GM21529 (cell line): Measurements from ENCODE around the gene OXSR1.
"Not testable (repeated sequence)": the region's sequence is repeated elsewhere in the genome, so short reads cannot be mapped to it uniquely, and the experiment has no call there.

ENCODE experiments used
- ATAC-seq: cut with Tn5 transposase; IDR thresholded peaks from one replicate; pipeline ENCODE4 v1.9.1; 2021; ENCODE audit not compliant: unreplicated experiment

OXSR1 gene

GRCh38 chr3:38141173-38141951 is 24.0 kb upstream of the OXSR1 start:
- no peak for ATAC-seq

DNA sequence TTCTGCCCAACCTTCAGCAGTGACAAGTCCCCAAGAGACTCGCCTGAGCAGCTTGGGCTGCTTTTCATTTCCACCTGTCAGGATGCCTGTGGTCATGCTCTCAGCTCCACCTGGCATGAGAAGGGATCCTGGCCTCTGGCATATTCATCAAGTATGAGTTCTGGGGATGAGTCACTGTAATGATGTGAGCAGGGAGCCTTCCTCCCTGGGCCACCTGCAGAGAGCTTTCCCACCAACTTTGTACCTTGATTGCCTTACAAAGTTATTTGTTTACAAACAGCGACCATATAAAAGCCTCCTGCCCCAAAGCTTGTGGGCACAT is 23.4 kb upstream of the OXSR1 start:
- ATAC-seq, result no peak

GRCh38 chr3:38142959-38143358 is 22.4 kb upstream of the OXSR1 start:
- ATAC-seq, result no peak

DNA sequence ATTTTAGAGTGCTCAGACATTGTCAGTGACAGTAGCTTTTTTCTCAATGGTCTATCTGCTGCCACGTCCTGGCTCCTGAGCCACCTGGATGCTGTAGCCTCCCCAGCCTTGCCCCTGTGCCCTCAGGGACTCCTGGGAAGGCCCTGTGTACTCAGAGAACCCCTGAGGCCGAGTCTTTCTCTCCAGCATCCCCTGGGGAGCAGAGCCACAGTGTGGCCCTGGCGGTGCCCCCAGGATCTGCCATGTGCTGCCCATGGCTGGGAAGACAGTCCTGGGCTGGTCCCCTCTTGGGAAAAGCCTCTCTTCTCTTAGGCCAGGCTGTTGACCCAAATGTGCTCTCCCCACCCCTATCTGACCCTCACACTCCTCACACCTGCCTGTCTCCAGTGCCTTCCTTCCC is 21.8 kb upstream of the OXSR1 start:
- no peak for ATAC-seq

- ATAC-seq, result no peak
Measured at GRCh38 chr3:38146504-38146903, 18.8 kb upstream of the OXSR1 start.

- ATAC-seq, result no peak
Measured at GRCh38 chr3:38147421-38147820, 17.9 kb upstream of the OXSR1 start.

DNA sequence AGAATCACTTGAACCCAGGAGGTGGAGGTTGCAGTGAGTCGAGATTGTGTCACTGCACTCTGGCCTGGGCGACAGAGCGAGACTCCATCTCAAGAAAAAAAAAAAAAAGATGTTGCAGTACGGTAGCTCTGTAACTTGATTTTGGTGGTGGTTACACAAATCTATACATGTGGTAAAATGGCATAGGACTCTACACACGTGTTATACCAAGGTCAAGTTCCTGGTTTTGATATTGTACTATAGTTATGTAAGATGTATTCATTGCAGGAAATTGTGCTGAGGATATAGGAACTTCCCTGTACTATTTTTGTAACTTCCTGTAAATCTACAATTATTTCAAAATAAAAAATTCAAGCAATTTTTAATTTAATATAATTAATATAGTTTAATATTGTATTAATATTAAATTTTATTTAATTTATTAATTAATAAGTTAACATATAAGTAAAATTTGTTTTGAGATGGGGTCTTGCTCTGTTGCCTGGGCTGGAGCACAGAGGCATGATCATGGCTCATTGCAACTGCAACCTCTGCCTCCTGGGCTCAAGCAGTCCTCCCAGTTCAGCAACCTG is 16.9 kb upstream of the OXSR1 start:
- no peak for ATAC-seq

GRCh38 chr3:38149708-38150107 is 15.6 kb upstream of the OXSR1 start:
- no peak for ATAC-seq

DNA sequence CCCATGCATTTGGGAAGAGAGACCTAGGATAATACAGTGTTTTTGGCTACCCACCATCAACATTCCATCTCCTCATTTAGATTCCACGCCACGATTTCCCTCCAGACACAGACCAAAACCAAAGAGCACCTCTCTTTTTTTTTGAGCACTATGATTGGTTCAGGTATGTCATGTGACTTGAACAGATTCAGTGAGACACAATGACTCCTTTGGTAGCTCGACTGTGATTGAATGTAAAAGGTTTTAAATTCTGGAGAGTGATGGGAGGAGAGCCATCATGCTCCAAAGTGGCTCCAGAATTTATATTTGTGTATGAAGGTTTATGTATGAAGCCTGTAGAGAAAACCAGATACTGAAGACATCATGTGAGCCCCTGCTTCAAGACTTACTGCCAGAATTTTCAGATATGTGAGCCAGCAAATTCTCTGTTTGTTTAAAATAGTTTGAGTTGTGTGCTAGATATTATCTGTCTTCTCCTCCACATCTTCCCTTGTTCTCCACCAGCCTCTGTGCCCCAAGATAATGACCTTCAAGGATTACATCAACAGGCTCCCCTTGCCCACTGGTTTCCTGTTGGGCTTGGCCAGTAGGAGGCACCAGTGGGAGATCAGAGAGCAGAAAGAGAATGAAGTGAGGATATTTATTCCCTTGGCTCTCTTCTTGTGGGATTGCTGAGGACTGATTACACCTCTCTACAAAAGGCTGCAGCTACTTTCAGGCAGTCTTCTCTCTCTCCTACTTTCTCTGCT is 14.4 kb upstream of the OXSR1 start:
- no peak for ATAC-seq

GRCh38 chr3:38151667-38152265 is 13.6 kb upstream of the OXSR1 start:
- no peak for ATAC-seq

- ATAC-seq, result no peak
Measured at GRCh38 chr3:38152609-38153008, 12.7 kb upstream of the OXSR1 start.

DNA sequence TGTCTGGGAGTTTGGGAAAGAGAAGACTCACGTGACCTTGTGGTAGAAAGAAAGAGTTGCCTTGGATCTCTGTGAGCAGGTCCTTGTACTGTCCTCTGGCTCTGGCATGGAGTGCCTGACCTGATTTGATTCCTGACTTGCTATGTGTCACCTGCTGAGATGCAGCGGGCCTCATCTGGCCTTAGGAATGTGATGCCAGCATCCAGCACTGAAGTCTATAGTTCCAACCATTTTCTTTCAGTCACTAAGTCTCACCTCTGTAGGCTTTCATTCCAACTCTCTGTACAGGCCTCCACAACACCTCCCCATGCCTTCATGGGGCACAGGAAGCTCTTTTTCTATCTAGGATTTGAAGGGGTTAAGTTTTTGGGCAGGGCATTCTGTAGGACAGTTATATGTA is 12.1 kb upstream of the OXSR1 start:
- no peak for ATAC-seq

GRCh38 chr3:38154033-38154494 is 11.3 kb upstream of the OXSR1 start:
- no peak for ATAC-seq

DNA sequence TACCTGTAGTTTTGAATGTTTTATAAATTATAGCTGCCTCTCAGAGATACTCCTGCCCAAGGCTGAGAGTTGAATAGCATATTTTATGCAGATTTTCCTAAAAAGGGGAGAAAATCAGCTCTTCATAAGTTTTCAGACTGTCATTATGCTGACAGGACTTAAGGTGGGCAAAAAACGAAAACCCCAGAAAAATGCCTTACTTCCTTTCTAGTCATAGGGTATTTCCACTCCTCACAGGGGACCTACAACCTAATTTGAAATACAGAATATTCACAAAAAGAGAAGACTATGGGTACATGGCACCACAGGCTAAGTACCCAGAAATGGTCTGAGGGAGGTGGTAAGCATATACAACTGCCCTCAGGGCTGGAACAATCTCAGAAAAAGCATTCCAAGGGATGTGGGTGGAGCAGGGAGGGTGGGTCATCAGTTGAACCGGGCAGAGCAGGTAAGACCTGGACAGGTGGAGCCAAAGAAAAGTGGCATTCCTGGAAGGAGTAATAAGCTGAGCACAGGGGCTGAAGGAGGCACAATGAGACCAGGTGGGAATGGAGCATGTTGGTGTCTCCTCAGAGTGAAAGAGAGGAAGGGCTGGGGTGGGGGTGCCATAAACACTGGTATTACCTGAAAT is 10.6 kb upstream of the OXSR1 start:
- ATAC-seq, result peak; percentile 44

DNA sequence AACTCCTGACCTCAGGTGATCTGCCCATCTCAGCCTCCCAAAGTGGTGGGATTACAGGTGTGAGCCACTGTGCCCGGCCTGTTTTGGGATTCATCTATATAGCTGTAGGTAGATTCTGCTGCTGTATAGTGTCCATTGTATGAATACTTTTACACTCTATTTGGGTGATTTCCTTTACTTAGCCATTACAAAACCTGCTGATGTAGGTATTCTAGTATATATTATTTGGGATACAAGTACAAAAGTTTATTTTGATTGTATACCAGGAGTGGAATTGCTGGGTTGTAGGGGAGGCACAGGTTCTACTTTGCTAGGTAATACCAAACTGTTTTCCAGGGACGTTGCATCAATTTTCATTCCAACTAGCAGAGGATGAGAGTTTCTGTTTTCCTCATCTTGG is 9.5 kb upstream of the OXSR1 start:
- ATAC-seq, result no peak

DNA sequence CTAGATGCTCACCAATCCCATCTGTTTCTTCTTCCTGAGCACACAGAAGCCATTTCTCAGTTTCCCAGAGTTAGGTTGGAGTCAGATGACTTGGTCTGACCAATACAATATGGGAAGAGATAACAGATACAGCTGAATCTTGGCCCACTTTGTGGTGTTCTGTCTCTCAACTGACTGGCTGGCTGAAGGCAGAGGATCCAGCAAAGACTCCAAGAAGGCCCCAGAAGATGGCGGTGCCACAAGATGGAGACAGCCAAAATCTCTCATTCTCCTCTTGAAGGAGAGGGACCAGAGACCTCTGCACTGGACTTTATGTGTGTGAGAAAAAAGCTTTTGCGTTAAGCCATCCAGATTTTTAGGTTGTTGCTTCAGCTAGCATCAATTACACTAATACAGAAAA is 8.2 kb upstream of the OXSR1 start:
- ATAC-seq, result no peak

DNA sequence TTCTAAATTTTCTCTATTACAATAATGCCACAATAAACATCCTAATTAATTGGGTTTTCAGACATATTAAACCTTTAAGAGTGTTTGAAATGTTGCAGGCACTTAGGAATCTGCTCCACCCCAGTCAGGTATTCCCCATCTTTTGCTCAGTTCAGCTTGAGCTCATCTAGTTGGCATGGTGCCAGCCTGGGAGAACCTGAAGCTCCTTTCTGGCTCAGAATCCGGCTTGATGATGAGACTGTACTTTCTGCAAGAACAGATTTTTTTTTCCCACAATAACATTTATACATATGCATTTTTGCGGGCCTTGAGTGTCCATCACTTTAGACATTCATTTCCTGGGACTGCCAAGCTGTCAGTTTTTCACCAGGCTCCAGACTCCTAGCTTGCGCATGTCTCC is 7.7 kb upstream of the OXSR1 start:
- ATAC-seq, result no peak

DNA sequence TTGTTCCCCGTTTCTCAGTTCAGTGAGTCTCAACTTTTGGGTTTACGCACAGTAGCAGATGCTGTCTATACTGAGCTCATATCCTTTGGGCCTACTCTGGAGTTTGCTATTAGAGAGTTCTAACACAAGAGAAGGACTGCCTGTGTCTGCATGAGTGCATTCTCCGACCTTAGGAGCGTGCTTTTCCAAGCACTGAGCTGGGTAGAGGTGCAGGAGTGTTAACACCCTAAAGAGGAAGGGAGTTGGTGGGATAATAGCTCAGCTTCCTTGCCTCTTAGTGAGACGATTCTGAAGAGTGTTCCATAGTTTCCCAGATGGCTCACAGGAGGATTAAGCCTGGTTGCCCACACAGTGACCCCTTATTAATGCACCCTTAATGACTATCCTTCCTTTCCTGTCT is 6.9 kb upstream of the OXSR1 start:
- ATAC-seq, result no peak

DNA sequence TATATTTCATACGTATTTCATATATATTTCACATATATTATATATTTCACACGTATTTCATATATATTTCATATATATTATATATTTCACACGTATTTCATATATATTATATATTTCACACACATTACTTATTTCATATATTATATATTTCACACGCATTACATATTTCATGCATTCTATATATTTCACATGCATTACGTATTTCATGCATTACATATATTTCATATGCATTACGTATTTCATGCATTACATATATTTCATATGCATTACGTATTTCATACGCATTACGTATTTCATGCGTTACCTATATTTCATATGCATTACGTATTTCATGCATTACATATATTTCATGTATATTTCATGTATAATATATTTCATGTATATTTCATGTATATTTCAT is 4.6 kb upstream of the OXSR1 start:
- not testable (repeated sequence) for ATAC-seq

DNA sequence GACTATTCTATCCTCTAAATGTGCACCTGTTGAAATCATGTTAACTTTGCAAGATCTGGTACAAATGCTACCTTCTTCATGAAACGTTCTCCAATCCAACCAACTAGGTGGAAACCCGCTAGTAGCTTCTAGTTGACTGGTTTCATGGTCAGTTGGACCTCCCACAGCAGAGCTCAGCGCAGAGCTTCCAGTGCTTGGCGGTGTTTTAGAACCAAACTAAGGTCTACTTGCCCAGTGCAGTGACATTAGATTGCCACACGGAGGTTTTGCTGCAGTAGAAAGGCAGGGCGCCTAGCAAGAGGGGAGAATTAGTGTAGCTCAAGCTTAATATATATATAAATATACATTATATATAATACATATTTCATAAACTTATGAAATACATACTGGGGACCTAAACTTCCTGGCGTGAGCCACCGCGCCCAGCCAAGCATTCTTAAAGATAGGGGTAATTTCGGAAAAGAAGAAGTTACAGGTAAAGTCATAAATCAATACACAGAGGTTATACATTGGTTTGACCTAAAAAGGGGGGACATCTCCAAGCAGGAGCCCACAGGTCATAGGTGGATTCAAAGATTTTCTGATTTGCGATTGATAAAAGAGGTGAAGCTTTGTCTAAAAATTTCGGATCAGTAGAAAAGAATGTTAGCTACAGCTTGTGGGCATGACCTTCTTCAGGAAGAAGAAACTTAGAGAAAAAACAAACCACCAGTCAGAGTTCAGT is 2.1 kb upstream of the OXSR1 start:
- no peak for ATAC-seq
